Neuronal stem cell (in vitro differentiated cells): ENCODE data around the gene NTHL1.
A peak's percentile ranks its signal among the peaks of the same experiment; 100 is the strongest.

Experiments
- DNase-seq: peaks from one replicate; pipeline ENCODE4 v3.0.0-alpha.2; 2013; ENCODE audit warnings: low spot score
- H2AFZ ChIP-seq: one replicate; pipeline ENCODE4 v1.6.1; 2013; ENCODE audit warnings: mild to moderate bottlenecking, low read length, inconsistent platforms
- H2AK5ac ChIP-seq: 2 replicates; pipeline ENCODE4 v1.6.1; 2013; ENCODE audit warnings: low read depth, mild to moderate bottlenecking, inconsistent platforms, low read length, moderate library complexity, mixed read lengths
- H2BK120ac ChIP-seq: 2 replicates; pipeline ENCODE4 v1.6.1; 2013; ENCODE audit warnings: low read depth, mild to moderate bottlenecking, inconsistent platforms, low read length, moderate library complexity, mixed read lengths
- H2BK12ac ChIP-seq: one replicate; pipeline ENCODE4 v1.6.1; 2013; ENCODE audit warnings: low read length, inconsistent platforms
- H2BK15ac ChIP-seq: 2 replicates; pipeline ENCODE4 v1.6.1; 2013; ENCODE audit warnings: mild to moderate bottlenecking, low read length, inconsistent platforms, mixed read lengths
- H2BK5ac ChIP-seq: one replicate; pipeline ENCODE4 v1.6.1; 2013; ENCODE audit warnings: inconsistent platforms, mild to moderate bottlenecking, low read length, moderate library complexity
- H3K14ac ChIP-seq: one replicate; pipeline ENCODE4 v1.6.1; 2013; ENCODE audit warnings: low read length, inconsistent platforms
- H3K18ac ChIP-seq: 2 replicates; pipeline ENCODE4 v1.6.1; 2013; ENCODE audit warnings: low read length, inconsistent platforms
- H3K23ac ChIP-seq: 2 replicates; pipeline ENCODE4 v1.6.1; 2013; ENCODE audit warnings: low read depth, mild to moderate bottlenecking, mixed read lengths, low read length, inconsistent platforms; ENCODE audit not compliant: poor library complexity
- H3K27ac ChIP-seq: replicated peaks from 3 replicates; pipeline ENCODE4 v1.5.1; 2013; ENCODE audit warnings: low read length, inconsistent platforms
- H3K27me3 ChIP-seq, 3 experiments: 2 replicates each; pipeline ENCODE4 v1.6.1; 2013; ENCODE audit warnings: low read length in 3 of 3, mild to moderate bottlenecking in 2 of 3, inconsistent platforms in 1 of 3, low read depth in 1 of 3, mixed read lengths in 1 of 3, moderate library complexity in 1 of 3; ENCODE audit not compliant: control insufficient read depth in 3 of 3, insufficient read depth in 3 of 3
- H3K36me3 ChIP-seq, 2 donors: replicated peaks in 1 of 2; 2 replicates each; pipeline ENCODE4 v1.6.1; 2013; ENCODE audit warnings: low read length in 2 of 2; ENCODE audit not compliant: control insufficient read depth in 2 of 2, insufficient read depth in 2 of 2
- H3K4ac ChIP-seq: 2 replicates; pipeline ENCODE4 v1.6.1; 2013; ENCODE audit warnings: inconsistent platforms, mild to moderate bottlenecking, low read length, moderate library complexity
- H3K4me1 ChIP-seq, 2 donors: 1 replicate in 1 of 2; 2 replicates in 1 of 2; pipeline ENCODE4 v1.6.1; 2013; ENCODE audit warnings: low read length in 2 of 2, low read depth in 1 of 2; ENCODE audit not compliant: control insufficient read depth in 2 of 2, insufficient read depth in 1 of 2
- H3K4me2 ChIP-seq: one replicate; pipeline ENCODE4 v1.6.1; 2013; ENCODE audit warnings: mild to moderate bottlenecking, low read length, inconsistent platforms; ENCODE audit not compliant: insufficient read depth, poor library complexity, severe bottlenecking
- H3K4me3 ChIP-seq, 2 donors: 2 replicates each; pipeline ENCODE4 v1.5.1; 2013; ENCODE audit warnings: low read length in 2 of 2, mild to moderate bottlenecking in 2 of 2, inconsistent platforms in 1 of 2, moderate library complexity in 1 of 2
- H3K79me1 ChIP-seq: one replicate; pipeline ENCODE4 v1.6.1; 2013; ENCODE audit warnings: low read depth, mild to moderate bottlenecking, inconsistent platforms, low read length, moderate library complexity
- H3K9ac ChIP-seq: one replicate; pipeline ENCODE4 v1.6.1; 2013; ENCODE audit warnings: mild to moderate bottlenecking, low read depth, low read length, inconsistent platforms; ENCODE audit not compliant: poor library complexity
- H3K9me3 ChIP-seq, 2 donors: replicated peaks in 1 of 2; 2 replicates each; pipeline versions ENCODE3 to v1.6.1; 2013; ENCODE audit warnings: low read length in 2 of 2, mild to moderate bottlenecking in 2 of 2, inconsistent platforms in 1 of 2, low read depth in 1 of 2, mixed read lengths in 1 of 2, moderate library complexity in 1 of 2; ENCODE audit not compliant: control insufficient read depth in 2 of 2, insufficient read depth in 1 of 2
- H4K8ac ChIP-seq: one replicate; pipeline ENCODE4 v1.6.1; 2013; ENCODE audit warnings: low read depth, mild to moderate bottlenecking, inconsistent platforms, low read length, moderate library complexity
- H4K91ac ChIP-seq: one replicate; pipeline ENCODE4 v1.6.1; 2013; ENCODE audit warnings: low read length, low read depth, mild to moderate bottlenecking, inconsistent platforms; ENCODE audit not compliant: poor library complexity
- WGBS, 2 donors: extraction: QIAGEN DNeasy Blood & Tissue Kit; methylation state at CpG; one replicate each; pipeline ENCODE4 v1.1.7; 2013; ENCODE audit warnings: missing lambda C conversion rate in 2 of 2, mixed read lengths in 1 of 2; ENCODE audit not compliant: insufficient read length in 2 of 2, insufficient replicate concordance in 1 of 2; ENCODE audit errors: extremely low coverage in 2 of 2; 5-methylcytosine and 5-hydroxymethylcytosine counted together

The NTHL1 gene

GRCh38 chr16:2005646-2006045, 42.0 kb downstream of the NTHL1 start:
- Histone ChIP-seq H2BK15ac (no peak overlapping the region), H3K4me3 (no peak overlapping the region), H4K8ac (no peak overlapping the region), H2BK5ac (peak overlapping the region; percentile 45), H2AK5ac (no peak overlapping the region), H2BK12ac (no peak overlapping the region), H3K9ac (peak overlapping the region; percentile 50), H3K18ac (no peak overlapping the region), H3K79me1 (peaks cover 47% of the 10 kb centered on the region), H4K91ac (no peak overlapping the region), H3K23ac (peak overlapping the region; percentile 93), H3K14ac (no peak overlapping the region), H3K4me2 (no peak overlapping the region), H2BK120ac (no peak overlapping the region), H3K27me3 (no peaks in the 10 kb centered on the region), H3K27ac (no peak overlapping the region), H3K4ac (no peak overlapping the region), H2AFZ (no peak overlapping the region), H3K9me3 (no peaks in the 10 kb centered on the region), H3K4me1 (peaks cover 28 to 35% of the 10 kb centered on the region in 2 donors), H3K36me3 (peaks cover 27 to 50% of the 10 kb centered on the region in 2 donors)
- DNase-seq, result no peak
- WGBS, 2 donors, result no CpG with 5 or more reads among the region's 21 CpGs

DNA sequence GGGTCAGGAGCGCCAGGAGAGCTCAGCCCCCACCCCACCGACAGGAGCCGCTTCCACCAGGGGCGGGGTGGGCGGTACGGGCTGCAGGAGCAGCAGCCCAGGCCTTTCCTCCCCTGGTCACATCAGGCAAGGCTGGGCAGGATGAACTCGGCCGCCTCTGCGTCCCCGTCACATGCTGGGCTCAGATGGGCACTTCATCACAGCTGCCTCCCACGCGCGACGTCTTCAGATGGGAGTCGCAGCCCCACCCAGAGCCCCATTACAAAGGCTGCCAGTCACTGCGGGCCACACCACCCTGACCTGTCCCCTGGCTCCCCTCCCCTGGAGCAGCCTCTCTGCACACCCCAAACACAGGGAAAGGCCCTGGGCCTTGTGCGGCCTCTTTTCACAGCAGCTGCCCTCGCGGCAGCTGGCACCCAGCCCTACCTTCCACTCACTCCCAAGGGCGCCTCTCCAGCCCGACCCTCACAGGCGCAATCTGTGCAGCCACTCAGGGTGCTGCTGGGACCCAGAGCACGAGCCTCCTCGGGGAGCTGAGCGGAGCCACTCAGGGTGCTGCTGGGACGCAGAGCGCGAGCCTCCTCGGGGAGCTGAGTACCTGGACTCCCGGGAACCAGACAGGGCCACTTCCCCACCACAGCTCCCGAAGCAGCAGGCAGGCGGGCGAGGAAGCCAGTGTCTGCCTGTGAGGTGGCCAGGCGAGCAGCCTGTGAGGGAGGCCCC, 42.7 kb downstream of the NTHL1 start:
- no peak for DNase-seq
- H3K27ac ChIP-seq, result no peak overlapping the region

DNA sequence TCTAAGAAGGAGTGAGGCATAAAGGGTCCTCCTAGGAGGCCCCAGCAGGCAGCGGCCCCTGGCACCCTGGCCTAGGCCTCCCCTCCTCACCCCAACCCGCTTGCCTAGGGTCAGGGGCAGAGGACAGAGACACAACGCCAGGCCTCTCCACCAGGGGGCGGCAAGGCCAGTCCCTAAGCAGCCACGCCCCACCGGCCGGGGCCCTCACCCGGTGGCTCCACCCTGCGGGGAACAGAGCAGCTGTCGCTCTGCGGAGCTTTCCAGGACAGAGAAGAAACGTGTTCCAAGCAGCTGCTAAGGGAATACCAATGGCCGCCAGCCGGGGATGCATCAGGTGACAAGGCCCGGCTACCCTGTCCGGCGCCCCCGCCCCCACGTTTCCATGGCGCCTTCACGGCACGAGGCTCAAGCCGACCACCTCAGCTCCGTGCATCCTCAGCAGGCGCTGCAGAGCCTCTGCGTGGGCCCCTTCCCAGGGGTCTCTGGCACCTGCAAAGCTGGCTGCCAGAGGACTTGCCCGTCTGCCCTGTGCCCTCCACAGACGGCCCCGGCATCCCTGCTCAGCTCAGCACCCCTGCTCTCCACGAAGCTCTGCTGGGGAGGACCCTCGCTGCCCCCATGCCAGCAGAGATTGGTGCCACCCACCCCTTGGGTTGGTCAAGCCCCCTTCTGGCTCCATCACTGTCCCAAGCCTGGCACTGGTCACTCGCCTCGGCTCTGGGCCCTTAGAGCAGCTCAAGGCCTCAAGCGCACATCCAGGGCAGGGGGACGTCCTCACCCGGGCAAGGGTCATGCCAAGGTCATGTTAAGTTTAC, 43.6 kb downstream of the NTHL1 start:
- H3K27ac ChIP-seq, result peak overlapping the region; percentile 81

More for the DNA sequence above, 42.7 kb downstream of the NTHL1 start:
- H2BK120ac ChIP-seq, result no peak overlapping the region
- H3K9me3 ChIP-seq, result no peaks in the 10 kb centered on the region
- peak overlapping the region; percentile 38 for H2BK15ac ChIP-seq
- peak overlapping the region; percentile 45 for H2BK5ac ChIP-seq
- WGBS, 2 donors, result no CpG with 5 or more reads among the region's 34 CpGs
- no peak overlapping the region for H3K4me3 ChIP-seq
- H2AK5ac ChIP-seq, result peak overlapping the region; percentile 1
- H3K4me2 ChIP-seq, result peak overlapping the region; percentile 25
- peak overlapping the region; percentile 4 for H3K14ac ChIP-seq
- peak overlapping the region; percentile 28 for H3K18ac ChIP-seq
- H2AFZ ChIP-seq, result no peak overlapping the region
- peak overlapping the region; percentile 43 for H4K8ac ChIP-seq
- peaks cover 23 to 28% of the 10 kb centered on the region in 2 donors for H3K4me1 ChIP-seq
- no peak overlapping the region for H3K4ac ChIP-seq
- H3K23ac ChIP-seq, result peak overlapping the region; percentile 70
- H2BK12ac ChIP-seq, result peak overlapping the region; percentile 73
- peaks cover 32 to 56% of the 10 kb centered on the region in 2 donors for H3K36me3 ChIP-seq
- peak overlapping the region; percentile 50 for H3K9ac ChIP-seq
- peaks cover 48% of the 10 kb centered on the region for H3K79me1 ChIP-seq
- H3K27me3 ChIP-seq, result no peaks in the 10 kb centered on the region
- no peak overlapping the region for H4K91ac ChIP-seq

More for the DNA sequence above, 43.6 kb downstream of the NTHL1 start:
- peak overlapping the region; percentile 99 for H2AK5ac ChIP-seq
- peak overlapping the region; percentile 86 for H3K9ac ChIP-seq
- H3K4me2 ChIP-seq, result peak overlapping the region; percentile 67
- WGBS, 2 donors, result no CpG with 5 or more reads among the region's 36 CpGs
- peak overlapping the region; percentile 70 for H3K23ac ChIP-seq
- peak overlapping the region; percentile 53 for H4K91ac ChIP-seq
- H3K36me3 ChIP-seq, result peaks cover 36 to 66% of the 10 kb centered on the region in 2 donors
- H3K4me1 ChIP-seq, result peaks cover 23 to 28% of the 10 kb centered on the region in 2 donors
- H2BK12ac ChIP-seq, result peak overlapping the region; percentile 58
- peak overlapping the region; percentile 94 for H2BK5ac ChIP-seq
- DNase-seq, result peak; percentile 93
- peak overlapping the region; percentile 95 for H3K18ac ChIP-seq
- peak overlapping the region; percentile 44 for H2AFZ ChIP-seq
- peak overlapping the region; percentile 97 for H2BK120ac ChIP-seq
- H3K14ac ChIP-seq, result peak overlapping the region; percentile 89
- H3K4me3 ChIP-seq, result peak overlapping the region; percentile 8 to 43
- H3K4ac ChIP-seq, result no peak overlapping the region
- no peak overlapping the region for H4K8ac ChIP-seq
- H3K9me3 ChIP-seq, result no peaks in the 10 kb centered on the region
- H3K79me1 ChIP-seq, result peaks cover 49% of the 10 kb centered on the region
- no peaks in the 10 kb centered on the region for H3K27me3 ChIP-seq
- H2BK15ac ChIP-seq, result peak overlapping the region; percentile 65
